ENCODE data around the gene DCAF17.

GRCh38 chr2:171390941-171391516 is 43.0 kb upstream of the DCAF17 start:
- no peak for TF ChIP-seq CTCF (IDR thresholded peaks at IDR 0.05)
- TF ChIP-seq POLR2AphosphoS5 (IDR thresholded peaks at IDR 0.05) = no peak
- no peak for TF ChIP-seq POLR2A (IDR thresholded peaks at IDR 0.05)
- TF ChIP-seq EP300 (IDR thresholded peaks at IDR 0.05) = no peak
